ENCODE results near the gene CHTOP. TPM values are rescaled to one million over a fixed set of nuclear protein-coding genes. Genes with fewer than 3 reads are reported as not detected.
"Not testable (repeated sequence)": the region's sequence is repeated elsewhere in the genome, so short reads cannot be mapped to it uniquely, and the experiment has no call there.

CHTOP gene
- total and polyA plus RNA-seq, 2 of the 4 experiments (the other 2 are of a cell fraction) = 33.9 to 50.8 TPM

DNA sequence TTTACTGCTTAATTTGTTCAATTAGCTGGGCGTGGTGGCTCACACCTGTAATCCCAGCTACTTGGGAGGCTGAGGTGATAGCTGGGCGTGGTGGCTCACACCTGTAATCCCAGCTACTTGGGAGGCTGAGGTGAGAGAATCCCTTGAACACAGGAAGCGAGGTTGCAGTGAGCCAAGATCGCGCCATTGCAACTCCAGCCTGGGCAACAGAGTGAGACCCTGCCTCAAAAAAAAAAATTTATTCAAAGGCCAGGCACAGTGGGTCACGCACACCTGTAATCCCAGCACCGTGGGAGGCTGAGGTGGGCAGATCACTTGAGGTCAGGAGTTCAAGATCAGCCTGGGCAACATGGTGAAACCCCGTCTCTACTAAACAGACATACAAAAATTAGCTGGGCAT lies 34.8 kb downstream of the CHTOP start:
- H3K4me3 ChIP-seq (ENCODE audit: insufficient read depth, low read depth, low read length); H2BK15ac ChIP-seq (ENCODE audit: low read depth, low read length); H3K56ac ChIP-seq (ENCODE audit: extremely low read depth, insufficient read depth, low read length); H3K9me3 ChIP-seq (ENCODE audit: control insufficient read depth, insufficient read depth, low read length); H2BK5ac ChIP-seq (ENCODE audit: low read depth, low read length, poor library complexity, severe bottlenecking); H3K18ac ChIP-seq (ENCODE audit: low read depth, low read length); H4K5ac ChIP-seq (ENCODE audit: low read depth, low read length); H3K4me2 ChIP-seq (ENCODE audit: low read depth, low read length); intact Hi-C loops (cut with micrococcal nuclease); H2AK5ac ChIP-seq (ENCODE audit: low read depth, low read length); H3K4me1 ChIP-seq (ENCODE audit: control insufficient read depth, insufficient read depth, low read length); H2BK20ac ChIP-seq (ENCODE audit: low read depth, low read length); H3K4ac ChIP-seq (ENCODE audit: low read depth, low read length); H4K91ac ChIP-seq (ENCODE audit: insufficient read depth, low read depth, low read length); H3K9me1 ChIP-seq (ENCODE audit: insufficient read depth, low read length); H3K27ac ChIP-seq (ENCODE audit: insufficient read depth, low read length); H3K14ac ChIP-seq (replicated peaks; ENCODE audit: low read depth, low read length); dilution Hi-C loops (cut with HindIII; ENCODE audit: low sequenced_read_pairs, unreplicated experiment); H2AFZ ChIP-seq (replicated peaks; ENCODE audit: low read length, poor library complexity); ATAC-seq (ENCODE audit: low read depth); H4K8ac ChIP-seq (ENCODE audit: low read depth in 2 of 2, low read length in 2 of 2); H2BK120ac ChIP-seq (ENCODE audit: low read depth, low read length); POLR2A ChIA-PET (ENCODE audit: unreplicated experiment); H3K9ac ChIP-seq (ENCODE audit: low read depth, low read length); H2AK9ac ChIP-seq (replicated peaks; ENCODE audit: low read depth, low read length, poor library complexity); in situ Hi-C loops (cut with MboI; ENCODE audit: low sequenced_read_pairs); H3K27me3 ChIP-seq (ENCODE audit: control insufficient read depth, insufficient read depth, low read length); H3K23ac ChIP-seq (ENCODE audit: low read depth, low read length); CTCF ChIA-PET; DNase-seq; BruUV-seq (replicated peaks): not testable (repeated sequence)
- Histone ChIP-seq H4K20me1 (ENCODE audit: insufficient read depth, low read length) (peaks cover 11% of the 10 kb centered on the region; the same call in 1 of the 2 replicates), H3K36me3 (ENCODE audit: control insufficient read depth, insufficient read depth, low read length) (peaks cover 45% of the 10 kb centered on the region), H3K79me1 (ENCODE audit: low read depth in 1 of 2, low read length in 2 of 2) (peaks cover 12 to 25% of the 10 kb centered on the region in 2 experiments; a peak in 1 of 4 replicates)
- WGBS, 2 experiments (ENCODE audit: extremely low coverage in 2 of 2, insufficient read length in 1 of 2) = no CpG with 5 or more reads among the region's 8 CpGs
